ENCODE data around the gene ABHD6.
"Not testable (repeated sequence)": the region's sequence is repeated elsewhere in the genome, so short reads cannot be mapped to it uniquely, and the experiment has no call there.

ABHD6 gene

DNA sequence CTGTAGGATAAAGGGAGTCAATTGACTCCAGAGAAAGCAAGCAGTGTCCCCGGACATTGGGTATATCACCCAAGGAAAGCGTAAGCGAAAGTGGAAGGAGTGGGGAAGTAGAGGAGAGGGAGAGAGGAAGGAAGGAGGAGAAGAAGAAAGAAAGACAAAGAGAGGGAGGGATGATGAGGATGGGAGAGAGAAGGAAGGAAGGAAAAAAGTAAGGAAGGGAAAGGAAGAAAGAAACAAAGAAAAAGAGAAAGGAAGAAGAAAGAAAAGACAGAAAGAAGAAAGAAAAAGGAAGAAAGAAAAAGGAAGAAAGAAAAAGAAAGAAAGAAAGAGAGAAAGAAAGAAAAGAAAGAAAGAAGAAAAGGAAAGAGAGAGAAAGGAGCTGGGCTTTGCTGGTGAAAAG lies 27.7 kb upstream of the ABHD6 start:
- DNase-seq (ENCODE audit: low read depth) = no peak

DNA sequence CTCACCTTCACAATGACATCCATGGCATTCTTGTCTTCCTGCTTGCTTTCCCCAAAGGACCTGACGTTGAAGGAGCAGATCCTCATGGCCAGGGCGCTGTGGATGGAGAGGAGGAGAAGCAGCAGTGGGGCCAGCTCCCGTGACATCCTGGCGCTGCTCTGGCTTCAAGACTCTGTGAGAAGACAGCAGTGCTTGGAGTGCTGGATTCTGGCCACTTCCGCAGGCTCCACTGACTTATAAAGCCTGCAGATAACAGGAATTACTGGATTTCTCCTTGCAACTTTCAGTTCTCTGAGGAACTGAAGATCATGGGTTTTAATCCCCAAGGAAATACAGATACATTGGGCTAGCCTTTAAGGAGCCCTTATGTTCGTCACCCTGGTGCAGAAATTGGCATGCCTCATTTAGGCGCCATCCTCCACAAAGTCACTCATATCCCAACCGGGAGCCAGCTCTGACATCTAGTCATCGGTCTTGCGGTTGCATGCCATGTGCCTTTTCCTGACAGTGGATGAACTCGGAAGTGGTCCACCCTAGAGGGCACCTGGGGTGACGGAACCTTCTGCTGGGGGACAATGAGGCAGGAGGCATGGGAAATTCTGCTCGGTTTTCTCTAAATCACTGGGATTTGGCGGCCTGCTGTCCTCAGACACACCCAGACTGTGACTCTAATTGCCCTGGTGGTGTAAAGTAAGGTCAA lies 26.7 kb upstream of the ABHD6 start, which contains the start of gene DNASE1L3:
DNASE1L3 (minus strand) TSS at position 212 of the 700 bp plus-strand sequence; CDS start at position 146, 66 bp downstream.
- no peak for DNase-seq (ENCODE audit: low read depth)

DNA sequence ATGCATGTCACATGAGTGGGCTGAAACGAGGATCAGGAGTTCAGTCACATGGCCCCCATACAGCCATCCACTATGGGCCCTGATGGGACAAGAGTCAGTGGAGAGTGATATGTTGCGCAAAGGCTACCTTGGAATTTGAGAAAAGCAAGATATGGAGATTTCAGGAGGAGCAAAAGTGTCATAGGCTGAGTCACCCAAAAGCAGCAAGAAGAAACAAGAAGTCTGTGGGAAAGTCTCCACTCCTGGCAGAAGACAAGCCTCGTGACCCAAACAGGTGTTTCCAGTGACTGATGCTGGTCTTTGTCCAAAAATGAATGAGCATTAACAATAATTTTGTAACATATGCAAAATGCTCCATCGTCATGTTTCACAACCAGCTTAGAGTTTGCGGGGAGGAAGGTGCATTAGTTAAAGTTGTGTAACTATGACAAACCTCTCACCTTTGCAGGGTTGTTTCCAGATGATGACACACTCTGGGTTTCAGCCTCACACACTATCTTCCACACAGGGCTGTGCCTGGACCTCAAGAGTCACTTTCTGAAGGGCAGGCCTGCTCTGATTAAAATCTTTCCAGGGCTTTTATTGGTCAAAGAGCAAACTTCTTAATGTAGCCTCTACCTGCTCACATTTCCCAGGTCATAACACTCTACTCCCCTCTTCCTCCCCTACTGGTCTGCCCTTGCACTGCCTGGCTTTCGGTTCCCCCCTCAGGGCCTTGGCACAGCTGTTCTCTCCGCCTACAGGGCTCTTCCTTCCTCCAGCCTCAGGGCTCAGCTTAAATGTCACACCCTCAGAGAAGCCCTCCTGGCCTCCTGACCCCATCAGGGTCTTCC lies 22.9 kb upstream of the ABHD6 start:
- no peak for DNase-seq (ENCODE audit: low read depth)

DNA sequence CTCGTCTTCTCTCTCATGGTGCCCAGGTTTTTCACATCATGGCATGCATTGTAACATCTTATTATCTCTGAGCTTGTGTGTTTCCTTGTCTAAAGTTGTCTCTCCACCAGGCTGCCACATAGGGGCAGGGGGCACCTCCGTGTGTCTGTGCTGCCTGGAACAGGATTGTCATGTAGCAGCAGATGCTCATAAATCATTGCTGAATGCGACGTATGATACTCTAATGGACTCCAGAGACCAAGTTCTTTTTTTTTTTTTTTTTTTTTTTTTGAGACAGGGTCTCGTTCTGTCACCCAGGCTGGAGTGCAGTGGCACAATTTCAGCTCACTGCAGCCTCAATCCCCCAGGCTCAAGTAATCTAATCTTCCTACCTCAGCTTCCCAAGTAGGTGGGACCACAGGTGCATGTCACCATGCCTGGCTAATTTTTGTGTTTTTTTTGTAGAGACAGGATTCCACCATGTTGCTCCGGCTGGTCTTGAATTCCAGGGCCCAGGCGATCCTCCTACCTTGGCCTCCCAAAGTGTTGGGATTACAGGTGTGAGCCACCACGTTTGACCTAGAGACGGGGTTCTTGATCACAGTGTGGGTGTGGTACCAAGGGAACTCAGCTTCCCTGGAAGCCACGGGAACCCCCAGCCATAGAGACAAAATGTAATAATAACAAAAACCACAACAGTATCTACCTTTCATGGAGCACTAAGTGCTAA lies 22.1 kb upstream of the ABHD6 start:
- no peak for DNase-seq (ENCODE audit: low read depth)

DNA sequence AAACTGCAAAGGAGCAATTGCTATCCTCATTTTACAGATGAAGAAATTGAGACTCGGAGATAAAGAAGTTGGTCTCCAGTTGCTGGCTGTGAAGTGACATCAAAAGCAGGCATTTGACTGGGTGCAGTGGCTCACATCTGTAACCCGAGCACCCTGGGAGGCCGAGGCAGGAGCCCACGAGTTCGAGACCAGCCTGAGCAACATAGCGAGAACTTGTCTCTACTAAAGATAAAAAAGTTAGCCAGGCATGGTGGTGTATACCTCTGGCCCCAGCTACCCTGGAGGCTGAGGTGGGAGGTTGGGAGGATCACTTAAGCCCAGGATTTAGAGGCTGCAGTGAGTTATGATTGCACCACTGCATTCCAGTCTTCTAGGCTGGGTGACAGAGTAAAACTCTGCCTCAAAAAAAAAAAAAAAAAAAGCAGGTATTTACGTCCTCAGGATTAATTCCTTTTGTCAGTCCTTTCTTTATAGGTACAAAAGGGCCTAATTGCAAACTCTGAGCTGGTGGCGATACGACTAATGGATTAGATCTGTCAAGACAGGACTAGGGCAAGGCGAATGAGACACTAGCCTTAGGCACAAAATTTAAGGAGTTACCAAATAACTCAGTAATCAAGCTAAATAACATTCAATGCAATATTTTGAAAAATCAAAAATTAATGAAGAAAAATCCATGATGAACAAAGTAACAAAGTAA lies 20.9 kb upstream of the ABHD6 start:
- DNase-seq (ENCODE audit: low read depth) = no peak

DNA sequence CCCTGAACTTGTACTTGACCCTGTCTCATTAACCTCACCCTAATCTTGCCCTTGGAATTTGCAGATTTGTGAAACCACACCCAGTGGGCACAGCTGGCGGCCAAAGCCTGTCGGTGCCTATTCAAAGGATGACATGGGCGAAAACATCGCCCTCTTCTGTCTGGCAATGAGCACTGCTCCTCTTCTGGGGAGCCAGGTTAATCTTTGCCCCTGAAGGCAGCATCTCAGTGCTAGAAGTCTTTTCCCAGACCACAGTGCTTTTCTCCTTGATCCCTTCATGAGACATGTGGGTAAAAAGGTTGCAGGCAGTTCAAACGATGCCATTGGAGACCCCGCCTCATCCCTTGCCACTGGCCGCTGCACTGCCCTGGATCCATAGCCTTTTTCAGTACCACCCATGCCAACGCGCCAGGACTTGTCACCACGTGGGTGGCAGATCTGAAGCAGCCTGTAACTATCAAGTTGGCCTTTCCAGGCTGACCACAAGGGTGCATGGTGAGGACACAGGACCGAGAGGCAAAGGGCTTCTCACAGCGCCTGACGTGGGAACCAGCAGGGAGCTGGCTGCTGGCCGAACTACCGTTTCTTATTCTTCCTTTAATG lies 20.3 kb upstream of the ABHD6 start:
- no peak for DNase-seq (ENCODE audit: low read depth)

DNA sequence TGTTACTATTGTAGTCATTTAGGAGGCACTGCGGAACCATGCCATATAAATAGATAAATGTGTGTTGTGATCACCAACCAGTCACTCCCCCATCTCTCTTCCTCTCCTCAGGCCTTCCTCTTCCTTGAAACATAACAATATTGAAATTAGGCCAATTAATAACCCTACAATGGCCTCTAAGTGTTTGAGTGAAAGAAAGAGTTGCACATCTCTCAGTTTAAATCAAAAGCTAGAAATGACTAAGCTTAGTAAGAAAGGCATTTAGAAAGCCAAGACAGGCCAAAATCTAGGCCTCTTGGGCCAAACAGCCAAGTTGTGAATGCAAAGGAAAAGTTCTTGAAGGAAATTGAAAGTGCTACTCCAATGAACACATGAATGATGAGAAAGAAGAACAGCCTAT lies 18.7 kb upstream of the ABHD6 start:
- DNase-seq (ENCODE audit: low read depth) = no peak

DNA sequence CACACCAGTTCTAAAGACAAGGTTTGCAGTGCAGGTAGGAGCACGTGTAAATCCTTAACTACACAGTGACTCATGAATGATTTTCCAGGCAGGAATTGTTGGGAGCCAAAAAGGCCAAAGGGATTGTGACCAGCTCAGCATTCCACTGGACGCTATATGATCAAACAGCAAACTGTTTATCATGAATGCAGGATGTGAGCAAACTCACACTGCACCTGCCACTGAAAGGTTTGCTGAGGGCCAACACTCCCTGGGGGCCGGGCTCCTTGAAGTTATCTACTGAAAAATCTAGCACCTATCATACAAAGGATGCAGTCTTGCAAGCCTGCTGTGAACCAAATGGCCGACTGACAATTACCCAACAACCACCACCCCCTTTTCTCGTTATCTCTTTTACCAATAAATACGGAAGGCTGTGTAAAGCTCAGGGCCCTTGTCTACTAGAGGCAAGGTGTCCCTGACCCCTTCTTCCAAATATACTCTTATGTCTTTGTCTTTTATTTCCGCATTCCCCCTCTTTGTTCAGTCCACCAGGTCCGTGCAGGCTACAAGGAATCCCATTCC lies 15.3 kb upstream of the ABHD6 start:
- no peak for DNase-seq (ENCODE audit: low read depth)

DNA sequence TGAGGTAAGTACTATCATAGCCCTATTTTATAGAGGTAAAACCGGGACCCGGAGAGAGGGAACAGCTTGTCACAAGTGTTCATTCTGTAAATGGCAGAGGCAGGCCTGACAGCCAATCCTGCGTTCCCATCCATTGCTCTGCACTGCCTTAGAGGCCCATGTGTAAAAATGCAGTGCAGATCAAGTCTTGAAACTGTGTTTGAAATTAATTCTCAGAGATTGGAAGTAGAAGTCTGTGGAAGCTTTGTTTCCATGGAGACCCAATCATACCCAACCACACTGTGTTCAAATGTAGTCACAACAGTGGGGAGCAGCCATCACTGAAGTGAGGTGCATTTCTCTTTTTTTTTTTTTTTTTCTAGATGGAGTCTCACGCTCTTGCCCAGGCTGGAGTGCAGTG lies 13.7 kb upstream of the ABHD6 start:
- no peak for DNase-seq (ENCODE audit: low read depth)

DNA sequence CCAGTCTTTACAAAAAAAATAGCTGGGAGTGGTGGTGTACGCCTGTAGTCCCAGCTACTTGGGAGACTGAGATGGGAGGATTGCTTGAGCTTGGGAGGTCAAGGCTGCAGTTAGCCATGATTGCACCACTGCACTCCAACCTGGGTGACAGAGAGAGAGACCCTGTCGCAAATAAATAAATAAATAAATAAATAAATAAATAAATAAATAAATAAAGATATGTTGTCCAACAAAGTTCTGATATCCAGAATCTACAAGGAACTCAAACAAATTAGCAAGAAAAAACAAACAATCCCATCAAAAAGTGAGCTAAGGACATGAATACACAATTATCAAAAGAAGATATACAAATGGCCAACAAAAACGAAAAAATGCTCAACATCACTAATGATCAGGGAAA lies 9.7 kb upstream of the ABHD6 start:
- DNase-seq (ENCODE audit: low read depth) = not testable (repeated sequence)

DNA sequence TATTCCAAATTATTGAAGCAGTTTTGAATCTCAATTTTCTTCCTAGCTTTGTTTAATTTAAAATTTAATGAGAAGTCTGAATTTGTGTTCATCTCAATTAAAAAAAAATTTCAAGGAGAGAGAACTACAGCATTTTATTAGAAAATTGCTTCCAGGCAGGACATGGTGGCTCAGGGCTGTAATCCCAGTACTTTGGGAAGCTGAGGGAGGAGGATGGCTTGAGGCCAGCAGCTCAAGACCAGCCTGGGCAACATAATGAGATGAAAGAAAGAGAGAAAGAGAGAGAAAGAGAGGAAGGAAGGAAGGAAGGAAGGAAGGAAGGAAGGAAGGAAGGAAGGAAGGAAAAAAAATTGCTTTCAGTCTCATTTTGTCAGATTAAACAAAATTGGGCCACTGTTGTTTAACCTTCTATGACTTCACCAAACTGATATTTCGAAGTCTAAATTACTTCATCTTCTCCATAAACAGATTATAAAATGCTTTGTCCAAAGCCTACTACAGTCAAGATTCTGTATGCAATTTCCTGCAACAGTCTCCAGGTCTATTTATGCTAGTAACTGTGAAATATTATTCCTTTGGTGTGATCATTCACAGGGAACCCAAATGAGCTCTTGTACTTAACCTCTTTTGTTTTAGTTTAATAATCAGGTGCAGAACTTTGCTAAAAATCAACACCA lies 6.6 kb upstream of the ABHD6 start:
- DNase-seq (ENCODE audit: low read depth) = no peak

DNA sequence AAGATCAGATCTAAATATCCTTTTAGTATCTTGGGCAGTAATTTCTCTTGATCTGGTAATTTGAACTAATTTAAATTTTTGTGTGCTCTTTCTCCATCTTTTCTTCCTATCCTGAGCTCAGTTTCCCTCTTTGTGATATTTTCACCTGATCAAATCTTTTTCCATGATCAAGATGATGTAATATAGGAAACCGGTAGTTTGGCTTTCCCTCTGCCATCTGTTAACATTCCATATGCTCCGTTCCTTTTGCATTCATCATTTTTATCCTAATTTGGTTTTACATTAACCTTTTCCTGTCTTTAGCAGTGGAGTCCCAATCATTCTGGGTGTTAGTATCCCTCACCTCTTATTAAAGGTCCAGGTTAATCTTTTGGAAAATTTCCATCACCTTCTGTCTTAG lies 5.9 kb upstream of the ABHD6 start:
- DNase-seq (ENCODE audit: low read depth) = no peak

DNA sequence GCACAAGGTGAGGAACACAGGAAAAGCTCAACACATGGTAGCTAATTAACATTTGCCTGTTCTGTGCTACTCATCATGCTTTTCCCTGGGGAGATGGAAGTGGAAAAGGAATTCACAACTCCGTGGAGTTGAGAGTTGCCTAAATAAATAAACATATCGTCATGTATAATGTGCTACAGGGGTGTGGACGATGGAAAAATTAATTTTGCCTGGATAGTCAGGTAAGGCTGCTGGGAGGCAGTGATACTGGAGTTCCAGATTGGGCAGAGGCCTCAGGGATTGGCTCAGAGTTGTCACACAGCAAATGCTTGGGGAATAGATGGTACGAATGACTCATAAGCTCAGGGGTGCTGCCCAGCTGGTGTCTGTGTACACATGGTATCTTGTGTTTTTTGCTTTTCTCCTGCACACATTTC lies 3.1 kb upstream of the ABHD6 start:
- DNase-seq (ENCODE audit: low read depth) = no peak

DNA sequence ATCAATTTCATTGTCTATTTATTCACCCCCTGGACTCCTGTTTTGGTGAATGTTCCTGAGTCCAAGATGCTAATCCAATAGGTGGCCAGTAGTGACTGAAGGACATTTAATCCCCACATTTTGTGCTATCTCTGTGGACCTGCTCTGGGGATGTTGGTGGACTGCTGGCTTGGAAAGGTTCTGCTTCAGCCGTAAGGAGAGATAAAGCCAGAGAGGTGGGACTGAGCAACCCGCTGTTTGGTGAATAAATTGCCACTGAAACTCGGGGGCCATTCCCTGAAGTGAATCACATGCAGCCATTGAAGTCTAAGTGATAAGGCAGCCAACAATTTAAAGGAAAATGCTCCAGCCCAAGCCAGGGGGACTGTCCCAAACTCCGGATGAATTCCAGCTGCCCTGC lies 1.6 kb upstream of the ABHD6 start:
- no peak for DNase-seq (ENCODE audit: low read depth)

DNA sequence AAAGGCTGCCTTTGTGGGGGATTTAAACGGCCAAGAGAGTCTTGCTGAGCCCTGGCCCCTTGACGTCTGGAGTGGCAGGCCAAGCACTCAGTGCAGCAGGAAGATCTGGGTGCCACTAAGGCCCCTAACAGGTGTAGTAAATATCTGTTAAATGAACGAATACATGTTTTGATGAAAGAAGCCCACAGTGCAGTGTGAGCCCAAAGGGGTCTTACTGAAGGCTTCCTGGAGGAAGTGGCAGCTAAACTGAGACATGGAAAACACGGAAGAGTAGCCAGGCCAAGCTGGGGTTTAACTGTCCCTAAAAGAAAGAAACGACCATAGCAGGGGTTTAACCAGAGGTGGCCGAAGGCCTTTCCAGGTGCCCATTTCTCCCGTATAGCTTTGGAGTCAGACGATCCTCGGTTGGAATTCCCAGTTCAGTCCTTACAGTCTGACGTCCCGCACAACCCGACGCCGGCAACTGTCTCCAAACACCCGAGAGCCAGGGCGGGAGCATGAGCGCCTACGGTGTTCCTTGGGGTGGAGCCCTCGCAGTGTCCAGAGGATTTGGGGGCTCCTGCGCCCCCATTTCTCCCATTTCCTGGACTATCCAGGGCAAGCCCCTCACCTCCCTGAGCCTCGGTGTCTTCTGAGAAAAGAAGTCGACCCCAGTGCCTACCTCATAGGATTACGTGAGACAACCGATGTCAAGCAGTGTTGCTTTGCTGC lies 910 bp upstream of the ABHD6 start:
- DNase-seq (ENCODE audit: low read depth) = no peak

DNA sequence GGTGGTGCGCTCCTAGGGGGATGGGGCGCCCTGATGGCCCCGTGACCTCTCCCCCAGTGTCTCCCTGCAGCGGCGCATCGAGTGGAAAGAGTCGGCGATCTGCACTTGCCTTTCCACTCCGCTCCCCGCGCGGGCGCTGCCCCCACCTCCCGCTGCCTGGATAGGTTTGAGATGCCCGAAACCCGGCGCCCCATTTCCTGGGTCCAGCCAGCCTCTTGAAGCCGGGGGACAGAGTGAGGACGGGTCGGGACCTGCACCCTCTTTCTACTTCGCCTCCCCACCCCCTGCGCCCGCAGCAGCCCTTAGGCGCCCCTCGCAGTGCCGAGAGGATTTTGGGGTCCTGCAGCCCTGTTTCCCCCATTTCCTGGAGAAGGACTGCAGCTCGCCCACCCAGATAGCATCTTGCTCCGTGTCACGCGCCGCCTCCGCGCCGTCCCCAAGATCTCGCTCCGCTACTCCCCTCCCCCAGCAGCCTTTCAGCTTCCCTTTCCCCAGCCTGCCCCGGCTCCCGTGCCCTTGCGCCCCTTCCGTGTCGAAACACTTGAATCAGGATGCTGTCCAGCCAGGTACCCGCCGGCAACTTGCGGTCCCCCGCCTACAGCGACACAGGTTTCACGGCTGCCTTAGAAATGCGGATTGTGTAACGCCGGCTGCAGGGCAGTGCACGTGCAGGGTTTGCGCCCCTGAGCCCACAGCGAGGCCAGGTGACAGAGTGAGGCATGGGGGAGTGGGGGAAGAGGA lies 519 bp downstream of the ABHD6 start:
- DNase-seq (ENCODE audit: low read depth) = peak; percentile 29

DNA sequence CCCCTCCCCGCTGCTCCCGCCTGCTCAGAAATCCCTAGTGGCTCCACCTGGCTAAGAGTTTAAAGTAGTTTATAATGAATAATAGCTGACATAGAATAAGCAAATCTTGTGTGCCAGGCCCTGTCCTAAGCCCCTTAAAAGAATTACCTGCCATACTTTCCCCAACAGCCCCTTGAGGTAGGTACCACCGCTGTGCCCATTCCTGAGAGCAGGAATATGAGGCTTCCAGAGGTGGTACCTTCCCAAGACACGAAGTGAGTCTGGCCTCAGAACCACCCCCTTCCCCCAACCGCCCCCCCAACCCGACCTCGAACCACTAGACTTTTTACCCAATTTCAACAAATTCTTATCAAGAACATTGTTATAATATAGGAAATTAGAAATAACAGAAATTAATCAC lies 1.2 kb downstream of the ABHD6 start:
- no peak for DNase-seq (ENCODE audit: low read depth)

DNA sequence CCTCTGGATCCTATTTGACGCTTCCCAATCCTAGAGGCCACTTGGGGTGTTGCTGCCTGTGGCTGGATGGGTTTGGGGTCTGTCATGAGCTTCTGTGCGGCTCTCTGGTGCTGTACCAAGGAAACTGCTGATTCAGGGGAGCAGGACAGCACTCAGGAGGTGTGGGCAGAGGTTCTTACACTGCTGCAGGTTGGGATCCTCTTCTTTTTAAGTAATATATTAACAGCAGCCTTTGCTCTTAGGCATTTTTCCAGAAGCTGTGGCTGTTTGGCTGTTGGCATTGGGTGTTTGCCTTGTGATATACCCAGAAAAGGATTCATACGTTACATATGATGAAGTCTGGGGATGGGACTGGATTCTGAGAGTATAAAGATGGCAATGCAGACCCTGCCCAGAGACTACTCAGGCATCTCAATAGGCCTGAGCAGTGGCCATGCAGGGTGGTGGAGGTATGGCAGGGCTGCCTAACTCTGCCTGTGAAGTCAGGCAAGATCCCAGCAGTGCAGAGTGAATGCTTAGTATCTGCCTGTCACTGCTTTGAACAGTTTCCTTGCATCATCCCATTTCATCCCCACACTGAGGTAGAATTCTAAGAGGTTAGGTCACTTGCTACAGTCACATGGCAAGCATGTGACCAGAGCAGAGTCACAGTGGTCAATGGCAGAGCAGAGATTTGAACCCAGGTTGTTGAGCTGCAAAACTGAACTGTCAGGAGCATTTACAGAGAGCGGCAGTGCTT lies 3.9 kb downstream of the ABHD6 start:
- no peak for DNase-seq (ENCODE audit: low read depth)

DNA sequence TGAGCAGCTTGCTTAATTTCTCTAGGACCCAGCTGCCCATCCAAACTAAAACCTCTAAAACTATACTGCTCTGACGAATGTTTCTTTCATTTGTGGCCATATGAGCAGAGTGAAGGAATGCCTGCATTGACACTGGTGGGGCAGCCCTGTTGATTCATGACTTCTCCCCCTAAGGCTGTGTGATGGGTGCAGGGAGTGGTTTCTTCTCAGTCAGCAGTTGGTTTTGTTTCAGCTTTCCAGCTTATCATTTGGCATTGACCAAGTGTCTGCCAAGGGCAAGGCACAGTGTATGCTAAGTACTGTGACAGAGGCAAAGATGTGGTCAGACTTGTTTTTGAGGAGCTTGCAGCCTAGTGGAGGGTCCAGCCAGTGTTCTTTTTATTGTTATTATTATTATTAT lies 4.7 kb downstream of the ABHD6 start:
- no peak for DNase-seq (ENCODE audit: low read depth)
